HEK293 (cell line): ENCODE results near the gene CDH1.

Experiments
- EGR2 ChIP-seq: fragments of 450-650 bp; formaldehyde crosslinking; IDR thresholded peaks from 2 replicates; pipeline ENCODE4 v1.5.1; 2016; ENCODE audit warnings: low read depth, missing biosample characterization, missing genetic modification characterization
- KLF1 ChIP-seq: fragments of 450-650 bp; formaldehyde crosslinking; IDR thresholded peaks from 2 replicates; pipeline ENCODE4 v1.5.1; 2016; ENCODE audit warnings: missing biosample characterization, missing genetic modification characterization
- KLF16 ChIP-seq: fragments of 450-650 bp; formaldehyde crosslinking; IDR thresholded peaks from 2 replicates; pipeline ENCODE4 v1.5.1; 2017; ENCODE audit warnings: missing biosample characterization, missing genetic modification characterization
- ZNF133 ChIP-seq: fragments of 450-650 bp; formaldehyde crosslinking; IDR thresholded peaks from 2 replicates; pipeline ENCODE4 v1.5.1; 2016; ENCODE audit warnings: missing biosample characterization, missing genetic modification characterization
- ZNF324 ChIP-seq: fragments of 450-650 bp; formaldehyde crosslinking; IDR thresholded peaks from 2 replicates; pipeline ENCODE4 v1.5.1; 2016; ENCODE audit warnings: missing biosample characterization, missing genetic modification characterization
- ZNF354C ChIP-seq: fragments of 450-650 bp; formaldehyde crosslinking; IDR thresholded peaks from 2 replicates; pipeline ENCODE4 v1.5.1; 2016; ENCODE audit warnings: missing biosample characterization, missing genetic modification characterization, low read depth, borderline replicate concordance
- ZNF391 ChIP-seq: fragments of 450-650 bp; formaldehyde crosslinking; IDR thresholded peaks from 2 replicates; pipeline ENCODE4 v1.5.1; 2016; ENCODE audit warnings: low read depth, missing biosample characterization, missing genetic modification characterization, borderline replicate concordance
- ZNF473 ChIP-seq: fragments of 450-650 bp; formaldehyde crosslinking; IDR thresholded peaks from 2 replicates; pipeline ENCODE4 v1.5.1; 2017; ENCODE audit warnings: missing biosample characterization, missing genetic modification characterization
- ZNF561 ChIP-seq: fragments of 450-650 bp; IDR thresholded peaks from 2 replicates; pipeline ENCODE4 v1.5.1; 2018; ENCODE audit warnings: missing biosample characterization, missing genetic modification characterization, borderline replicate concordance
- ZNF610 ChIP-seq: fragments of 450-650 bp; formaldehyde crosslinking; IDR thresholded peaks from 2 replicates; pipeline ENCODE4 v1.5.1; 2016; ENCODE audit warnings: missing biosample characterization, missing genetic modification characterization, borderline replicate concordance
- ZNF654 ChIP-seq: fragments of 450-650 bp; formaldehyde crosslinking; IDR thresholded peaks from 2 replicates; pipeline ENCODE4 v1.5.1; 2016; ENCODE audit warnings: low read depth, missing biosample characterization, missing genetic modification characterization
- ZNF677 ChIP-seq: fragments of 450-650 bp; IDR thresholded peaks from 2 replicates; pipeline ENCODE4 v1.5.0; 2018; ENCODE audit warnings: missing biosample characterization, mild to moderate bottlenecking, missing genetic modification characterization, moderate library complexity
- ZNF707 ChIP-seq: fragments of 450-650 bp; formaldehyde crosslinking; IDR thresholded peaks from 2 replicates; pipeline ENCODE4 v1.5.1; 2016; ENCODE audit warnings: missing biosample characterization, missing genetic modification characterization
- ZNF76 ChIP-seq: fragments of 450-650 bp; formaldehyde crosslinking; IDR thresholded peaks from 2 replicates; pipeline ENCODE4; 2016; ENCODE audit warnings: low read depth, missing biosample characterization, missing genetic modification characterization, borderline replicate concordance
- ZNF768 ChIP-seq: fragments of 450-650 bp; formaldehyde crosslinking; IDR thresholded peaks from 2 replicates; pipeline ENCODE4 v1.5.1; 2018; ENCODE audit warnings: missing biosample characterization, mild to moderate bottlenecking, missing genetic modification characterization
- ZSCAN30 ChIP-seq: fragments of 450-650 bp; IDR thresholded peaks from 2 replicates; pipeline ENCODE4 v1.5.1; 2018; ENCODE audit warnings: missing biosample characterization, mild to moderate bottlenecking, missing genetic modification characterization, moderate library complexity
- TF ChIP-seq, protein P1 (sequence below): fragments of 450-650 bp; formaldehyde crosslinking; IDR thresholded peaks from 2 replicates; pipeline ENCODE4 v1.5.1; 2016; ENCODE audit warnings: missing biosample characterization, missing genetic modification characterization
- TF ChIP-seq, protein P2 (sequence below): fragments of 450-650 bp; formaldehyde crosslinking; IDR thresholded peaks from 2 replicates; pipeline ENCODE4 v1.5.1; 2016; ENCODE audit warnings: missing biosample characterization, missing genetic modification characterization, low read depth
- TF ChIP-seq, protein P3 (sequence below): fragments of 450-650 bp; formaldehyde crosslinking; IDR thresholded peaks from 2 replicates; pipeline ENCODE4 v1.5.1; 2016; ENCODE audit warnings: missing biosample characterization, missing genetic modification characterization, borderline replicate concordance
- TF ChIP-seq, protein P4 (sequence below): fragments of 450-650 bp; formaldehyde crosslinking; IDR thresholded peaks from 2 replicates; pipeline ENCODE4 v1.5.1; 2016; ENCODE audit warnings: missing biosample characterization, missing genetic modification characterization
- TF ChIP-seq, protein P5 (sequence below): fragments of 450-650 bp; formaldehyde crosslinking; optimal IDR thresholded peaks from 2 replicates; pipeline ENCODE3; 2016; ENCODE audit warnings: missing biosample characterization, mild to moderate bottlenecking, missing genetic modification characterization
- TF ChIP-seq, protein P6 (sequence below): fragments of 450-650 bp; IDR thresholded peaks from 2 replicates; pipeline ENCODE4 v1.5.1; 2018; ENCODE audit warnings: missing biosample characterization, mild to moderate bottlenecking, missing genetic modification characterization
- TF ChIP-seq, protein P7 (sequence below): fragments of 450-650 bp; formaldehyde crosslinking; IDR thresholded peaks from 2 replicates; pipeline ENCODE4 v1.5.1; 2016; ENCODE audit warnings: missing biosample characterization, missing genetic modification characterization

The CDH1 gene

DNA sequence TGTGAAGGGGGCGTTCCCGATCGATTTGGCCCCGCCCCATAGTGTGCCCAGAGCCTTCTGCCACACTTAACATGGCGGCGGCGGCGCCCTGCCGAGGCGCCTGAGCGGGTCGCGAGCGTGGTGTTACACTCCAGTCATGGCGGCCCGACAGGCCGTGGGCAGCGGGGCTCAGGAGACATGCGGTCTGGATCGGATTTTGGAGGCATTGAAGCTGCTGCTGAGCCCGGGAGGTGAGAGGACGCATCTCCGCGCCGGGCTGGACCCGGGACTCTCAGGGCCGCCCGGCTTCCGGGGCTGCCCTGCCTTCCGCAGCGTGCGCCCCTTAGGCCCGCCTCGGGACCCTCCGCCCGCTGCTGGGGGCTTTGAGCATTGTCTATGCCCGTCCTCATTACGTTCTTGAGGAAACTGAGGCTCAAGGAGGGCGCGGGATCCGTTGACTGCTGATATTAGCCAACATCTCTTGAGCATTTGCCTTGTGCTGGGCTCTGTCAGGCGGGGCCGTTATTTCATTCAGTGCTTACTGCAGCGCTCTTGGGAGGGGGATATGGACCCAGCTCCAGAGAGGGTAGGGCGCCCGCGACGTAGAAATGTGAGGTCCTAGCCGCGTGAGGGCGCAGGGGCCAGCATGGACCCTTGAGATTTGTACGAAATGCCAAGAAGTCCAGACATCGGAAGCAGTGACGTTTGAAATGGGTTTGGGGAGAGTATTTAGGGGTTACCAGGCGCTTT is 106.6 kb downstream of the CDH1 start, which contains the start of gene TANGO6 (continued):
- TF ChIP-seq, protein P1, sequence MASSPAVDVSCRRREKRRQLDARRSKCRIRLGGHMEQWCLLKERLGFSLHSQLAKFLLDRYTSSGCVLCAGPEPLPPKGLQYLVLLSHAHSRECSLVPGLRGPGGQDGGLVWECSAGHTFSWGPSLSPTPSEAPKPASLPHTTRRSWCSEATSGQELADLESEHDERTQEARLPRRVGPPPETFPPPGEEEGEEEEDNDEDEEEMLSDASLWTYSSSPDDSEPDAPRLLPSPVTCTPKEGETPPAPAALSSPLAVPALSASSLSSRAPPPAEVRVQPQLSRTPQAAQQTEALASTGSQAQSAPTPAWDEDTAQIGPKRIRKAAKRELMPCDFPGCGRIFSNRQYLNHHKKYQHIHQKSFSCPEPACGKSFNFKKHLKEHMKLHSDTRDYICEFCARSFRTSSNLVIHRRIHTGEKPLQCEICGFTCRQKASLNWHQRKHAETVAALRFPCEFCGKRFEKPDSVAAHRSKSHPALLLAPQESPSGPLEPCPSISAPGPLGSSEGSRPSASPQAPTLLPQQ (tag by site-specific recombination), result peak; percentile 80; the same call in 1 of the 2 replicates
- TF ChIP-seq KLF16 (tag by site-specific recombination) (peak; percentile 86; the same call in 1 of the 2 replicates), ZNF391 (tag by site-specific recombination) (0 out of 2 replicates have a peak, but pooled peaks have one; percentile 21), ZNF610 (tag by site-specific recombination) (no peak), ZNF707 (tag by site-specific recombination) (no peak), ZNF76 (peak; percentile 92), ZNF677 (no peak), ZNF654 (tag by site-specific recombination) (peak; percentile 9; the same call in 1 of the 2 replicates), EGR2 (tag by site-specific recombination) (0 out of 2 replicates have a peak, but pooled peaks have one; percentile 25), ZSCAN30 (tag by site-specific recombination) (peak; percentile 46; the same call in 1 of the 2 replicates), ZNF473 (no peak), ZNF133 (tag by site-specific recombination) (no peak), ZNF354C (no peak), ZNF768 (tag by site-specific recombination) (0 out of 2 replicates have a peak, but pooled peaks have one; percentile 36), KLF1 (peak; percentile 29; the same call in 1 of the 2 replicates), ZNF561 (tag by site-specific recombination) (peak; percentile 93), ZNF324 (tag by site-specific recombination) (0 out of 2 replicates have a peak, but pooled peaks have one; percentile 68)
- TF ChIP-seq, protein P2, sequence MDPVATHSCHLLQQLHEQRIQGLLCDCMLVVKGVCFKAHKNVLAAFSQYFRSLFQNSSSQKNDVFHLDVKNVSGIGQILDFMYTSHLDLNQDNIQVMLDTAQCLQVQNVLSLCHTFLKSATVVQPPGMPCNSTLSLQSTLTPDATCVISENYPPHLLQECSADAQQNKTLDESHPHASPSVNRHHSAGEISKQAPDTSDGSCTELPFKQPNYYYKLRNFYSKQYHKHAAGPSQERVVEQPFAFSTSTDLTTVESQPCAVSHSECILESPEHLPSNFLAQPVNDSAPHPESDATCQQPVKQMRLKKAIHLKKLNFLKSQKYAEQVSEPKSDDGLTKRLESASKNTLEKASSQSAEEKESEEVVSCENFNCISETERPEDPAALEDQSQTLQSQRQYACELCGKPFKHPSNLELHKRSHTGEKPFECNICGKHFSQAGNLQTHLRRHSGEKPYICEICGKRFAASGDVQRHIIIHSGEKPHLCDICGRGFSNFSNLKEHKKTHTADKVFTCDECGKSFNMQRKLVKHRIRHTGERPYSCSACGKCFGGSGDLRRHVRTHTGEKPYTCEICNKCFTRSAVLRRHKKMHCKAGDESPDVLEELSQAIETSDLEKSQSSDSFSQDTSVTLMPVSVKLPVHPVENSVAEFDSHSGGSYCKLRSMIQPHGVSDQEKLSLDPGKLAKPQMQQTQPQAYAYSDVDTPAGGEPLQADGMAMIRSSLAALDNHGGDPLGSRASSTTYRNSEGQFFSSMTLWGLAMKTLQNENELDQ (tag by site-specific recombination), result no peak
- TF ChIP-seq, protein P3, sequence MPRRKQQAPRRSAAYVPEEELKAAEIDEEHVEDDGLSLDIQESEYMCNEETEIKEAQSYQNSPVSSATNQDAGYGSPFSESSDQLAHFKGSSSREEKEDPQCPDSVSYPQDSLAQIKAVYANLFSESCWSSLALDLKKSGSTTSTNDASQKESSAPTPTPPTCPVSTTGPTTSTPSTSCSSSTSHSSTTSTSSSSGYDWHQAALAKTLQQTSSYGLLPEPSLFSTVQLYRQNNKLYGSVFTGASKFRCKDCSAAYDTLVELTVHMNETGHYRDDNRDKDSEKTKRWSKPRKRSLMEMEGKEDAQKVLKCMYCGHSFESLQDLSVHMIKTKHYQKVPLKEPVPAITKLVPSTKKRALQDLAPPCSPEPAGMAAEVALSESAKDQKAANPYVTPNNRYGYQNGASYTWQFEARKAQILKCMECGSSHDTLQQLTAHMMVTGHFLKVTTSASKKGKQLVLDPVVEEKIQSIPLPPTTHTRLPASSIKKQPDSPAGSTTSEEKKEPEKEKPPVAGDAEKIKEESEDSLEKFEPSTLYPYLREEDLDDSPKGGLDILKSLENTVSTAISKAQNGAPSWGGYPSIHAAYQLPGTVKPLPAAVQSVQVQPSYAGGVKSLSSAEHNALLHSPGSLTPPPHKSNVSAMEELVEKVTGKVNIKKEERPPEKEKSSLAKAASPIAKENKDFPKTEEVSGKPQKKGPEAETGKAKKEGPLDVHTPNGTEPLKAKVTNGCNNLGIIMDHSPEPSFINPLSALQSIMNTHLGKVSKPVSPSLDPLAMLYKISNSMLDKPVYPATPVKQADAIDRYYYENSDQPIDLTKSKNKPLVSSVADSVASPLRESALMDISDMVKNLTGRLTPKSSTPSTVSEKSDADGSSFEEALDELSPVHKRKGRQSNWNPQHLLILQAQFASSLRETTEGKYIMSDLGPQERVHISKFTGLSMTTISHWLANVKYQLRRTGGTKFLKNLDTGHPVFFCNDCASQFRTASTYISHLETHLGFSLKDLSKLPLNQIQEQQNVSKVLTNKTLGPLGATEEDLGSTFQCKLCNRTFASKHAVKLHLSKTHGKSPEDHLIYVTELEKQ (tag by site-specific recombination), result no peak
- TF ChIP-seq, protein P4, sequence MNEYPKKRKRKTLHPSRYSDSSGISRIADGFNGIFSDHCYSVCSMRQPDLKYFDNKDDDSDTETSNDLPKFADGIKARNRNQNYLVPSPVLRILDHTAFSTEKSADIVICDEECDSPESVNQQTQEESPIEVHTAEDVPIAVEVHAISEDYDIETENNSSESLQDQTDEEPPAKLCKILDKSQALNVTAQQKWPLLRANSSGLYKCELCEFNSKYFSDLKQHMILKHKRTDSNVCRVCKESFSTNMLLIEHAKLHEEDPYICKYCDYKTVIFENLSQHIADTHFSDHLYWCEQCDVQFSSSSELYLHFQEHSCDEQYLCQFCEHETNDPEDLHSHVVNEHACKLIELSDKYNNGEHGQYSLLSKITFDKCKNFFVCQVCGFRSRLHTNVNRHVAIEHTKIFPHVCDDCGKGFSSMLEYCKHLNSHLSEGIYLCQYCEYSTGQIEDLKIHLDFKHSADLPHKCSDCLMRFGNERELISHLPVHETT (tag by site-specific recombination), result peak; percentile 37; the same call in 1 of the 2 replicates
- TF ChIP-seq, protein P5, sequence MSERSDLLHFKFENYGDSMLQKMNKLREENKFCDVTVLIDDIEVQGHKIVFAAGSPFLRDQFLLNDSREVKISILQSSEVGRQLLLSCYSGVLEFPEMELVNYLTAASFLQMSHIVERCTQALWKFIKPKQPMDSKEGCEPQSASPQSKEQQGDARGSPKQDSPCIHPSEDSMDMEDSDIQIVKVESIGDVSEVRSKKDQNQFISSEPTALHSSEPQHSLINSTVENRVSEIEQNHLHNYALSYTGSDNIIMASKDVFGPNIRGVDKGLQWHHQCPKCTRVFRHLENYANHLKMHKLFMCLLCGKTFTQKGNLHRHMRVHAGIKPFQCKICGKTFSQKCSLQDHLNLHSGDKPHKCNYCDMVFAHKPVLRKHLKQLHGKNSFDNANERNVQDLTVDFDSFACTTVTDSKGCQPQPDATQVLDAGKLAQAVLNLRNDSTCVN (tag by site-specific recombination), result peak; percentile 87
- TF ChIP-seq, protein P6, sequence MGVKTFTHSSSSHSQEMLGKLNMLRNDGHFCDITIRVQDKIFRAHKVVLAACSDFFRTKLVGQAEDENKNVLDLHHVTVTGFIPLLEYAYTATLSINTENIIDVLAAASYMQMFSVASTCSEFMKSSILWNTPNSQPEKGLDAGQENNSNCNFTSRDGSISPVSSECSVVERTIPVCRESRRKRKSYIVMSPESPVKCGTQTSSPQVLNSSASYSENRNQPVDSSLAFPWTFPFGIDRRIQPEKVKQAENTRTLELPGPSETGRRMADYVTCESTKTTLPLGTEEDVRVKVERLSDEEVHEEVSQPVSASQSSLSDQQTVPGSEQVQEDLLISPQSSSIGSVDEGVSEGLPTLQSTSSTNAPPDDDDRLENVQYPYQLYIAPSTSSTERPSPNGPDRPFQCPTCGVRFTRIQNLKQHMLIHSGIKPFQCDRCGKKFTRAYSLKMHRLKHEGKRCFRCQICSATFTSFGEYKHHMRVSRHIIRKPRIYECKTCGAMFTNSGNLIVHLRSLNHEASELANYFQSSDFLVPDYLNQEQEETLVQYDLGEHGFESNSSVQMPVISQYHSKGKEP (tag by site-specific recombination), result no peak; the same call in 1 of the 2 replicates
- TF ChIP-seq, protein P7, sequence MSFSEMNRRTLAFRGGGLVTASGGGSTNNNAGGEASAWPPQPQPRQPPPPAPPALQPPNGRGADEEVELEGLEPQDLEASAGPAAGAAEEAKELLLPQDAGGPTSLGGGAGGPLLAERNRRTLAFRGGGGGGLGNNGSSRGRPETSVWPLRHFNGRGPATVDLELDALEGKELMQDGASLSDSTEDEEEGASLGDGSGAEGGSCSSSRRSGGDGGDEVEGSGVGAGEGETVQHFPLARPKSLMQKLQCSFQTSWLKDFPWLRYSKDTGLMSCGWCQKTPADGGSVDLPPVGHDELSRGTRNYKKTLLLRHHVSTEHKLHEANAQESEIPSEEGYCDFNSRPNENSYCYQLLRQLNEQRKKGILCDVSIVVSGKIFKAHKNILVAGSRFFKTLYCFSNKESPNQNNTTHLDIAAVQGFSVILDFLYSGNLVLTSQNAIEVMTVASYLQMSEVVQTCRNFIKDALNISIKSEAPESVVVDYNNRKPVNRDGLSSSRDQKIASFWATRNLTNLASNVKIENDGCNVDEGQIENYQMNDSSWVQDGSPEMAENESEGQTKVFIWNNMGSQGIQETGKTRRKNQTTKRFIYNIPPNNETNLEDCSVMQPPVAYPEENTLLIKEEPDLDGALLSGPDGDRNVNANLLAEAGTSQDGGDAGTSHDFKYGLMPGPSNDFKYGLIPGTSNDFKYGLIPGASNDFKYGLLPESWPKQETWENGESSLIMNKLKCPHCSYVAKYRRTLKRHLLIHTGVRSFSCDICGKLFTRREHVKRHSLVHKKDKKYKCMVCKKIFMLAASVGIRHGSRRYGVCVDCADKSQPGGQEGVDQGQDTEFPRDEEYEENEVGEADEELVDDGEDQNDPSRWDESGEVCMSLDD (tag by site-specific recombination), result 0 out of 2 replicates have a peak, but pooled peaks have one; percentile 39
